ENCODE measurements around the gene EXOC4.

Gene EXOC4

DNA sequence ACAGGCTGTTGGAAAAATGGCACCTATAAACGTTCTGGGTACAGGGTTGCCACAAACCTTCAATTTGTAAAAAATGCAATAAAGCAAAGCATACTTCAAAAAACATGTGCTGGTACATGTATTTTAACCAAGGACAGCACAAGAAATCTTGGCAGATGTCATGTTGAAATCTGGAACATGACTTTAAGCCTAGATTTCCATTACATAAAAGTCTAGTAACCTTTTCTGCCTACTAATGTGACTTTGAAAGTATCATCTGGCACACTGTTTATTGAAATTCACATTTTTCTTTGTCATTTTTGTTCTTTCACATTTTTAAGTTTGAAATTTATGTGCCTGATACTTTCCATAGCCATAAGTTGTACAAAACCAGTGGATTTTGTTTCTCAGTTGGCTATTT lies 296.8 kb downstream of the EXOC4 start:
- DNase-seq, result no peak

GRCh38 chr7:133550145-133550544 lies 297.3 kb downstream of the EXOC4 start:
- no peak for DNase-seq

DNA sequence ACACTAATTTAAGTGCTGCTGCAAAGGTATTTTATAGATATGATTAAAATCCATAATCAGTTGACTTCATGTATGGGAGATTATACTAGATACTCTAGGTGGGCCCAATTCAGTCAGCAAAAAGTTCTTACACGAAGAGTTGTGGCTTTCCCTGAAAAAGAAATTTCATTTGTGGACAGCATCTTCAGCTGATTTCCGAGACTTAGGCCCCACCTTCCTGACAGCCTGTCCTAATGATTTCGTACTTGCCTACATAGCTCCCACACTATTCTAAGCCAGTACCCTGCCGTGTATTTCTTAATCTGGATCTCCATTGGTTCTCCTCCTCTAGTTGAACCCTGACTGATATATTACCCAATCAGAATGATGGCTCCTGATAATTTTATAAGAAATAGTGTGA lies 297.9 kb downstream of the EXOC4 start:
- no peak for DNase-seq

GRCh38 chr7:133551466-133551865 lies 298.6 kb downstream of the EXOC4 start:
- no peak for DNase-seq

GRCh38 chr7:133552079-133552478 lies 299.2 kb downstream of the EXOC4 start:
- DNase-seq, result no peak

GRCh38 chr7:133554330-133554729 lies 301.5 kb downstream of the EXOC4 start:
- no peak for DNase-seq

DNA sequence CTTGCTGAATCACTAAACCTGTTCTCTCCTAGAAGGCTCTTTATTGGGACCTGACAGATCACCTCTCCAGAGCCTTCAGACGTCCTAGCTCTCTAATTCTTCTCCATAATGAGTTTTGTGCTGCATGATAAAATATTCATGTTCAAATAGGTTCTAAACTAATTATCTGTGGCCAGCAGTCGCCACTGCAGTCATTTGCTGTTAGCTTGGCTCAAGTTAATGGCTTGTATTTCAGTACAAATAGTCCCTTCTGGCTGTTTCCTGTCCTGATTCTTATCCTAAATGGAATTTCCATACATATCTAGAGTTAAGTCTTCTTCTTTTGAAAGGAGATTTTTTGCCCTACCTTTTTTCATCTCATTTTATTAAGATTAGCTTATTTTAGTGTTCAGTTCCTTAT lies 303.2 kb downstream of the EXOC4 start:
- DNase-seq, result no peak

GRCh38 chr7:133556553-133556952 lies 303.7 kb downstream of the EXOC4 start:
- no peak for DNase-seq

DNA sequence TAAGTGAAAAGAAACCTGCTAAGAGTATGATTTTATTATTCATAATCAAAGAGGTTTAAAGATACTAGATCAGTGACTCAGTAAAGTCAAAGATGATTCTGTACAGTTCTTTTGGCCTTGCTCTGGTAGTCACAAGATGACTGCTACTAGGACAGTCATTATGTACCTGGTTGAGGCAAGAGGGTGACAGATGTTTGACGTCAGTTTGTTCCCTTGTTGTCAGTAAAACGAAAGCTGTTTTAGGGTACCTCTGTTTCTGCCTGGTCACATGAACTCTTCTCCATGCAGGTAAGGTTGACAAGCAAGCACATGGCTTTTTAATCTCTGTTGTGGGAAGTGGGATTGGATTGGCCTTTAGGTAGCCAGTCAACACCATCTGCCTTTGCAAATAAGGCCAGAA lies 308.0 kb downstream of the EXOC4 start:
- DNase-seq, result no peak

GRCh38 chr7:133561396-133561795 lies 308.5 kb downstream of the EXOC4 start:
- no peak for DNase-seq

DNA sequence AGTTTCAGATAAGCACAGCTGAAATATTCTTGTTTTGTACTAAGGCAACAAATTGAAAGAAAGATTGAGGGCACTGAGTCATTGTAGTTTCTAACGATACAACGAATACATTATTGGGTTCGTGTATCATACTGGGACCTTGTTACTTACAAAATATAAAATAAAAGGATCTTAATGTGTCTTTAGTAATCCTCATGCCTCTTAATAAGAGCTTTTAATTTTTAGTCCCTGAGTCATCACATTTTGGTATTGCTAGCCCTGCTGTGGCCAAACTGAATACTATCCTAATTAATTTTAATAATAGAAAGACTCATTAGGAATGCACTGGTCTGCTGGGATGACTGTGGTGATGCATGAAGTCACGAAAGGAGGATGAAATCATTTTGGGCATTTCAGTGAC lies 309.7 kb downstream of the EXOC4 start:
- DNase-seq, result no peak

DNA sequence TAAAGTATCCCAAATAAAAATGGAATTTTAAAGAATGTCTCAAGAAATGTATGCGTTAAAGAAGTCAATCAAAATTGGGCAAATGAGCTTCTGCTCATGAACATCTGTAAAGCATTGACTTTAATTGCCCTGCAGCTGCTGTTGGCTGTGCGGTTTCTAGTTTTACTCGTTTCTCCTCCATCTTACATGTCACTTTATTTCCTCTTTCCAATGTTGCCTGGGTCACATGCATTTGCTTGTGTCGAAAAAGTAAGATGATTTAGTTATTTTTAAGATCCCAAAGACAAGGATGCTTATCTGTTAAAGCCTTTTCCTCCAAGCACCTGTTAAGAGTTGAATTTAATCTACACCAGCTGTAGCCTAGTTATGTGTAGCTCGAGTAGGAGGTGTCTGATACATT lies 310.4 kb downstream of the EXOC4 start:
- DNase-seq, result no peak

GRCh38 chr7:133564484-133564883 lies 311.6 kb downstream of the EXOC4 start:
- DNase-seq, result no peak

GRCh38 chr7:133568544-133568943 lies 315.7 kb downstream of the EXOC4 start:
- no peak for DNase-seq

- DNase-seq, result no peak
These were observed 317.4 kb downstream of the EXOC4 start for GRCh38 chr7:133570321-133570720.

GRCh38 chr7:133571076-133571475 lies 318.2 kb downstream of the EXOC4 start:
- no peak for DNase-seq

- no peak for DNase-seq
These were observed 319.2 kb downstream of the EXOC4 start for GRCh38 chr7:133572087-133572486.

- DNase-seq, result no peak
These were observed 320.0 kb downstream of the EXOC4 start for GRCh38 chr7:133572843-133573242.

GRCh38 chr7:133573554-133574265 lies 320.8 kb downstream of the EXOC4 start:
- DNase-seq, result no peak

DNA sequence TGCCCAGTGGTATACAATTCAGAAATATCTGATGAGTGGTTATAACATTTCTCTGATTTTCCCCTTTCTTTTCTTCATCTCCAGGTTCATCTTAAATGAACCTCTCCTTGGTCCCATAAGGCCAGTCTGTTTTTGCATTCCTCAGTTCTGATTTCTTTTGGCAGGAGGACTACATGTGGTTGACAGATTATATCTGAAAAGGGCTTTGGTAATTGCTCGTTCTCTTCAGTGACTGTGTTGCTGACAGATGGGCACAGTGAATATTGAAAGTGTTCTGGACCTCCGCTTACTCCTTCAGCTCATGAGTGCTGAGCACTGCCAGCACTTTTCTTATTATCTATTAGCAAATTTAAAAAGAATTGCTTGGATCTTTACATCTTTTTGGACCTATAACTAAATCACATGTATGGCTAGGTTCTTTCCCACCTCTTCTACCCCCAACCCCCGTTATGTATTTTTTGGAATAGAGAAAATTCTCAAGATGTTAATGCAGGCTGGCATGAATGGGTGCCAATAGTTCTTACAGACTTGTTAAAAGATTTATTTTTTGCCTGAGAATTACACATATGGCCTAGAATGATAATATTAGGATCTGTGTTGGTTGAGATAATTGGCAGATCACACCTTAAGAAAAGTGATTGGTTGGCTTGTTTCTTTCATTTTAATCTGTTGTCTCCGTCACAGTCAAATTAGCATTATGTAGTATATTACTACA lies 323.0 kb downstream of the EXOC4 start:
- no peak for DNase-seq

DNA sequence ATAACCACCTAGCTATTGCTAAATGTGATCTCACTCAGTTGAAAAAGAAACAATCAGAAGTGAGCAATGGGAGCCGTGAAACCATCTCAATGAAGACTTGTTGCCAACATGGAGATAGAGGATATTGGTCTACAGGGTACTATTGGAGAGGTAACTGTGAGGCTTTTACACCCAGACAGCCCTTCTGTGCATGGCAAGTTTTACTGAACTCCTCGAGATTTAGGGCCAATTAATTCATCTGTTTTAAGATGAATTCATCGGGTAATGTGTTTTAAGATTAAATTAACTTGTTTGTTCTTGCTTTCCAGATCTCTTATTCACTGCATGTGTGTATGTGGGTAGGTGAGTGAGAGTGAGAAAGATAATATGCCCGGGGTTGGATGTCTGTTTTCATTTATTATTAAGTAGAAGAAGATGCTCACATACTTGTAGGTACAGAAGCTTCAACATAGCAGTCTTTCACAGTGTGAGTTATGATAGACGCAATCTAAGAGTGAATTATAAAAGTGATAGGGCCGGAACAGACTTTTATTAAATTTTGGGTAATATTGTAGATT lies 323.8 kb downstream of the EXOC4 start:
- DNase-seq, result no peak

DNA sequence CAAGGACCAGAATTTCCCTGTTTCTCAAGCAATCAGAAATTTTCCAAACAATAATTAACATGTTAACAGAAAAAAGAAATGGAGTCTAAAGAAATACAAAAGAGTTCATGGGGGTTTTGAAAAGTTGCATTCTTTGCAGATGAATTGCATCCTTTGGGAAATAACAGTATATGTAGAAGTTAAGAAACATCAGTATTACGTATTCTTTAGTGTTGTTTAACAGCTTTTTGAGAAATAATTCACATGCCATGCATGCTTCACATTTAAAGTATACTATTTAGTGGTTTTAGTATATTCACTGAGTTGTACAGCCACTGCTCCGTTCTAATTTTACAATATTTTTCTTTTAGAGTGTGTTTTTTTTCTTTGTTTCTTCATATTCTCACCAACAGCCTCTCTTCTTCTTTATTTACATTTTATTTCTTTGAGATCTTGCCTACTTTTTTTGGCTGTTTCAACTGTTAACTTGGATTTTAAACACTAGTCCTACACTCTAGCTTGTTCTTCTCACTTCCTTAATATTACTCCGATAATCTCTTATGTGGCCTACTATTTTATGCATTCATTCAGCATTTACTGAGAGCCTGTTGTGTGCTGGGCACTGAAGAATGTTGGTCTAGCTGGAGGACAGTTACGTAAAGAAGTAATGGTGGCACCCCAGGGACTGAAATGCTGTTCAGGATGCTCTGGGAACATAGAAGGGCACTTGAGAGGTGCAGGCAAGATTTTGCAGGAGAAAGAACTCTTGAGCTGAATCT lies 330.1 kb downstream of the EXOC4 start:
- DNase-seq, result no peak

GRCh38 chr7:133583545-133584171 lies 330.8 kb downstream of the EXOC4 start:
- no peak for DNase-seq

Measured in stimulated activated CD8-positive, alpha-beta memory T cell treated with anti-CD3 and anti-CD28 coated beads, Interleukin-4, amount 100 ng/mL, for 48 hours (primary cell).